OCI-LY7 (cell line): Measurements from ENCODE around the gene LPIN3. TPM values are rescaled to one million over a fixed set of nuclear protein-coding genes. Genes with fewer than 3 reads are reported as not detected.

Experiments used
- BruUV-seq: library from RNA; stranded (reverse); fragments of 400-500 nt; replicated peaks from 2 replicates; lab custom pipeline; 2021; lab: Mats Ljungman, UMichigan
- CTCF ChIA-PET: fragments of 300-600 bp; sonication (Branson Sonifier 250); formaldehyde crosslinking; loops from one replicate; lab custom pipeline; 2022; ENCODE audit warnings: antibody characterized with exemption; ENCODE audit not compliant: unreplicated experiment; lab: Charles Lee
- POLR2A ChIA-PET: fragments of 300-600 bp; sonication (Branson Sonifier 250); formaldehyde crosslinking; loops from one replicate; lab custom pipeline; 2022; ENCODE audit warnings: antibody characterized with exemption; lab: Charles Lee
- DNase-seq: peaks from one replicate; pipeline ENCODE4 v3.0.0-alpha.2; 2015; ENCODE audit warnings: low spot score
- H2AFZ ChIP-seq: fragments of 200-600 bp; sonication (generic), shearing (Covaris generic); 2 replicates; pipeline ENCODE4 v1.6.1; 2014; ENCODE audit warnings: mild to moderate bottlenecking, antibody characterized with exemption, low read length, moderate library complexity
- H3K27ac ChIP-seq: fragments of 200-600 bp; sonication (generic); 2 replicates; pipeline ENCODE4 v1.5.1; 2014; ENCODE audit warnings: mixed run types, low read depth, mild to moderate bottlenecking, moderate library complexity, low read length, inconsistent platforms; ENCODE audit not compliant: poor library complexity, severe bottlenecking
- H3K36me3 ChIP-seq: fragments of 200-600 bp; sonication (generic); 2 replicates; pipeline ENCODE4 v1.6.1; 2014; ENCODE audit warnings: mild to moderate bottlenecking, antibody characterized with exemption, low read length, moderate library complexity, mixed read lengths; ENCODE audit not compliant: insufficient read depth
- H3K4me1 ChIP-seq: fragments of 200-600 bp; sonication (generic); 2 replicates; pipeline ENCODE4 v1.5.1; 2014; ENCODE audit warnings: mild to moderate bottlenecking, low read length; ENCODE audit not compliant: insufficient read depth, poor library complexity, severe bottlenecking
- H3K4me2 ChIP-seq: fragments of 200-600 bp; sonication (generic); 2 replicates; pipeline ENCODE4 v1.6.1; 2014; ENCODE audit warnings: mild to moderate bottlenecking, low read length
- H3K4me3 ChIP-seq: fragments of 200-600 bp; sonication (generic); 2 replicates; pipeline ENCODE4 v1.5.1; 2014; ENCODE audit warnings: mild to moderate bottlenecking, low read depth, low read length; ENCODE audit not compliant: poor library complexity, severe bottlenecking
- H3K79me2 ChIP-seq: fragments of 200-600 bp; sonication (generic); 2 replicates; pipeline ENCODE4 v1.6.1; 2016; ENCODE audit warnings: low read depth, mild to moderate bottlenecking, low read length, moderate library complexity, mixed read lengths; ENCODE audit not compliant: insufficient read depth
- H3K9me2 ChIP-seq: fragments of 200-600 bp; sonication (generic); 2 replicates; pipeline ENCODE4 v1.6.1; 2016; ENCODE audit warnings: mild to moderate bottlenecking, low read length, mixed read lengths; ENCODE audit not compliant: insufficient read depth
- H3K9me3 ChIP-seq: fragments of 200-600 bp; sonication (generic); 2 replicates; pipeline ENCODE4 v1.6.1; 2014; ENCODE audit warnings: mild to moderate bottlenecking, mixed run types, low read length, mixed read lengths
- H4K20me1 ChIP-seq: fragments of 200-600 bp; sonication (generic); 2 replicates; pipeline ENCODE4 v1.6.1; 2014; ENCODE audit warnings: mild to moderate bottlenecking, antibody characterized with exemption, low read length, moderate library complexity, mixed read lengths; ENCODE audit not compliant: insufficient read depth
- CTCF ChIP-seq: fragments of 200-600 bp; sonication (generic); conservative IDR thresholded peaks from 2 replicates; pipeline ENCODE4 v1.5.1; 2014; ENCODE audit warnings: mild to moderate bottlenecking, antibody characterized with exemption, low read length, moderate library complexity, mixed read lengths
- EZH2phosphoT487 ChIP-seq: fragments of 200-600 bp; sonication (generic); IDR thresholded peaks from 2 replicates; pipeline ENCODE4 v1.6.1; 2018; ENCODE audit warnings: low read depth, borderline replicate concordance, mild to moderate bottlenecking, mixed run types, antibody characterized with exemption, low read length, moderate library complexity, mixed read lengths
- intact Hi-C: fragments of 100-400 bp; cut with micrococcal nuclease; formaldehyde crosslinking; loops from one replicate; pipeline ENCODE4 v1.10.0; 2022; ENCODE audit not compliant: unreplicated experiment
- total RNA-seq, 2 experiments: library from RNA; depleted of rRNA in 1 of 2; stranded (reverse); fragments of >200 nt in 1 of 2; shearing (Covaris generic) in 1 of 2; gene quantifications; 2 replicates each; pipeline ENCODE4 v1.2.3, GENCODE V29; 2014 to 2022

The LPIN3 gene
- total RNA-seq, 2 experiments from 2014 or later = 0.19 to 2.1 TPM

GRCh38 chr20:41348430-41349172, 8.0 kb downstream of the LPIN3 start:
- no TSS peak for BruUV-seq
- no peaks in the 10 kb centered on the region for H3K9me2 ChIP-seq

GRCh38 chr20:41349266-41349665, 8.6 kb downstream of the LPIN3 start:
- DNase-seq = no peak
- no peak overlapping the region for H3K4me2 ChIP-seq
- no peak overlapping the region for H2AFZ ChIP-seq
- TF ChIP-seq EZH2phosphoT487 (no peak), CTCF (no peak)
- intact Hi-C loops = no loop called here
- no peaks in the 10 kb centered on the region for H4K20me1 ChIP-seq
- no peaks in the 10 kb centered on the region for H3K4me1 ChIP-seq
- POLR2A ChIA-PET = no interaction called here
- H3K9me2 ChIP-seq = no peaks in the 10 kb centered on the region
- H3K4me3 ChIP-seq = no peak overlapping the region
- CTCF ChIA-PET = no interaction called here
- no peaks in the 10 kb centered on the region for H3K79me2 ChIP-seq
- no TSS peak for BruUV-seq
- H3K27ac ChIP-seq = no peak overlapping the region
- no peaks in the 10 kb centered on the region for H3K36me3 ChIP-seq
- no peaks in the 10 kb centered on the region for H3K9me3 ChIP-seq

More at GRCh38 chr20:41348430-41349172, 8.0 kb downstream of the LPIN3 start:
- intact Hi-C loops = no loop called here
- POLR2A ChIA-PET = no interaction called here
- CTCF ChIA-PET = no interaction called here
- Histone ChIP-seq H3K79me2 (no peaks in the 10 kb centered on the region), H3K4me2 (no peak overlapping the region), H2AFZ (no peak overlapping the region), H3K4me1 (no peaks in the 10 kb centered on the region), H4K20me1 (no peaks in the 10 kb centered on the region), H3K27ac (no peak overlapping the region), H3K36me3 (no peaks in the 10 kb centered on the region), H3K4me3 (no peak overlapping the region), H3K9me3 (no peaks in the 10 kb centered on the region)
- TF ChIP-seq CTCF (no peak), EZH2phosphoT487 (no peak)
- no peak for DNase-seq

GRCh38 chr20:41349943-41350342, 9.3 kb downstream of the LPIN3 start:
- DNase-seq = no peak
- BruUV-seq = no TSS peak
- no peaks in the 10 kb centered on the region for H3K4me1 ChIP-seq
- intact Hi-C loops = no loop called here
- H3K79me2 ChIP-seq = no peaks in the 10 kb centered on the region
- no peak for TF ChIP-seq CTCF
- TF ChIP-seq EZH2phosphoT487 = no peak
- H4K20me1 ChIP-seq = no peaks in the 10 kb centered on the region
- no peaks in the 10 kb centered on the region for H3K9me2 ChIP-seq
- no peaks in the 10 kb centered on the region for H3K36me3 ChIP-seq
- no peak overlapping the region for H3K4me3 ChIP-seq
- POLR2A ChIA-PET = no interaction called here
- no peak overlapping the region for H3K4me2 ChIP-seq
- CTCF ChIA-PET = no interaction called here
- H3K9me3 ChIP-seq = no peaks in the 10 kb centered on the region
- no peak overlapping the region for H3K27ac ChIP-seq
- H2AFZ ChIP-seq = no peak overlapping the region
